OCI-LY1 (cell line): Measurements from ENCODE around the gene FFAR1.

Experiments
- H2AFZ ChIP-seq: fragments of 200-600 bp; sonication (generic), shearing (Covaris generic); 2 replicates; pipeline ENCODE4 v1.6.0; 2014; ENCODE audit warnings: antibody characterized with exemption, mild to moderate bottlenecking, low read length
- H3F3A ChIP-seq: fragments of 200-600 bp; sonication (generic), shearing (Covaris generic); 2 replicates; pipeline ENCODE4 v1.6.0; 2014; ENCODE audit warnings: mild to moderate bottlenecking, antibody characterized with exemption, low read length, moderate library complexity; ENCODE audit not compliant: insufficient read depth
- H3K27ac ChIP-seq: fragments of 200-600 bp; sonication (generic); 2 replicates; pipeline ENCODE4 v1.5.1; 2014; ENCODE audit warnings: low read length, mixed run types, mild to moderate bottlenecking, low read depth; ENCODE audit not compliant: poor library complexity, severe bottlenecking
- H3K27me3 ChIP-seq: fragments of 200-600 bp; sonication (generic); 2 replicates; pipeline ENCODE4 v1.6.0; 2014; ENCODE audit warnings: antibody characterized with exemption, mild to moderate bottlenecking, low read length, moderate library complexity; ENCODE audit not compliant: insufficient read depth
- H3K36me3 ChIP-seq: fragments of 200-600 bp; sonication (generic); 2 replicates; pipeline ENCODE4 v1.6.1; 2014; ENCODE audit warnings: mild to moderate bottlenecking, antibody characterized with exemption, low read length, moderate library complexity, mixed read lengths; ENCODE audit not compliant: insufficient read depth
- H3K4me1 ChIP-seq: fragments of 200-600 bp; sonication (generic); 2 replicates; pipeline ENCODE4 v1.5.1; 2014; ENCODE audit warnings: mild to moderate bottlenecking, low read length, moderate library complexity; ENCODE audit not compliant: insufficient read depth, severe bottlenecking
- H3K4me2 ChIP-seq: fragments of 200-600 bp; sonication (generic), shearing (Covaris generic); 2 replicates; pipeline ENCODE4 v1.6.1; 2014; ENCODE audit warnings: low read length
- H3K4me3 ChIP-seq: fragments of 200-600 bp; sonication (generic); 2 replicates; pipeline ENCODE4 v1.5.1; 2014; ENCODE audit warnings: low read length, low read depth, mild to moderate bottlenecking, mixed read lengths; ENCODE audit not compliant: poor library complexity, severe bottlenecking
- H3K79me2 ChIP-seq: fragments of 200-600 bp; shearing (Covaris generic); 2 replicates; pipeline ENCODE4 v1.6.1; 2016; ENCODE audit warnings: mixed run types, low read length, mixed read lengths; ENCODE audit not compliant: insufficient read depth
- H3K9ac ChIP-seq: fragments of 200-600 bp; sonication (generic), shearing (Covaris generic); 2 replicates; pipeline ENCODE4 v1.6.1; 2014; ENCODE audit warnings: mild to moderate bottlenecking, low read length, mixed read lengths
- H3K9me2 ChIP-seq: fragments of 200-600 bp; sonication (generic), shearing (Covaris generic); 2 replicates; pipeline ENCODE4 v1.6.1; 2014; ENCODE audit warnings: low read depth, mild to moderate bottlenecking, low read length, mixed read lengths
- H3K9me3 ChIP-seq: fragments of 200-600 bp; shearing (Covaris generic); 2 replicates; pipeline ENCODE4 v1.6.1; 2014; ENCODE audit warnings: low read length, mixed read lengths
- H4K20me1 ChIP-seq: fragments of 200-600 bp; sonication (generic), shearing (Covaris generic); 2 replicates; pipeline ENCODE4 v1.6.0; 2016; ENCODE audit warnings: mild to moderate bottlenecking, low read length; ENCODE audit not compliant: insufficient read depth
- EZH2 ChIP-seq: fragments of 200-600 bp; sonication (generic), shearing (Covaris generic); IDR thresholded peaks from 2 replicates; pipeline ENCODE4 v1.8.0; 2017; ENCODE audit warnings: borderline replicate concordance, mixed run types, mild to moderate bottlenecking, antibody characterized with exemption, low read length, moderate library complexity, mixed read lengths
- TF ChIP-seq, protein P1 (sequence below): fragments of 200-600 bp; sonication (generic), shearing (Covaris generic); IDR thresholded peaks from 2 replicates; pipeline ENCODE4 v1.5.1; 2017; ENCODE audit warnings: mild to moderate bottlenecking, antibody characterized with exemption, low read length, moderate library complexity, mixed read lengths

Gene FFAR1

DNA sequence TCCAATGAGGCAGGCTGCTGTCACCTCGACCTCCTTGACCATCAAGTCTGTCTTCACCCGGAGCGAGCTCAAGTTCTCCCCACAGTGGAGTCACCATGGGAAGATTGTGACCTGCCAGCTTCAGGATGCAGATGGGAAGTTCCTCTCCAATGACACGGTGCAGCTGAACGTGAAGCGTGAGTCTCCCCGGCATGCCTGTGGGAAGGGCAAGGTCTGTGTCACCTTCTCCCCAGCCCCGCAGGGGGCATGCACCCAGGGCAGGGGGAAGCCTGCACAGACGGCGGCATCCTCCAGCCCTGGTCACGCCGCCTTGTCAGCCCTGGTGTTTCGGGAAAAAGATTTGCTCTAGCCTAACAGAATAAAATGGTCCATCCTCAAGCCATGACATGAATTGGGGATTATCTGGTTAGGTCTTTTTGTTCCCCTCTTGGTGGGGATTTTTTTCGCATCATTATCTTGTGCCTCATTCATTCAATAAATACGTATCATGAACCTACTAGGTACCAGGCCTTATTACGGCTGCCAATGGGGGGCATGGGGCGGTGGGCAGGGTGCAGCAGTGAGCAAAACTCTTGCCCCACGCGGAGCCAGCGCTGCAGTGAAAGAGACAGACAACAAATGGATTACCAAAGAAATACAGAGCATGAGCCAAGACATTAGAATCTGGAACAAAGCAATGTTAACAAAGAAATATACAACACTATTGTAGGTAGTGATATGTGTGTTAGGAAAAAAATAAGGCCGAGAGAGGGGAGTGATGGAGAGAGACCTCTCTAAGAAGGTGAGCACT lies 11.3 kb upstream of the FFAR1 start:
- no peak for TF ChIP-seq EZH2
- TF ChIP-seq, protein P1, sequence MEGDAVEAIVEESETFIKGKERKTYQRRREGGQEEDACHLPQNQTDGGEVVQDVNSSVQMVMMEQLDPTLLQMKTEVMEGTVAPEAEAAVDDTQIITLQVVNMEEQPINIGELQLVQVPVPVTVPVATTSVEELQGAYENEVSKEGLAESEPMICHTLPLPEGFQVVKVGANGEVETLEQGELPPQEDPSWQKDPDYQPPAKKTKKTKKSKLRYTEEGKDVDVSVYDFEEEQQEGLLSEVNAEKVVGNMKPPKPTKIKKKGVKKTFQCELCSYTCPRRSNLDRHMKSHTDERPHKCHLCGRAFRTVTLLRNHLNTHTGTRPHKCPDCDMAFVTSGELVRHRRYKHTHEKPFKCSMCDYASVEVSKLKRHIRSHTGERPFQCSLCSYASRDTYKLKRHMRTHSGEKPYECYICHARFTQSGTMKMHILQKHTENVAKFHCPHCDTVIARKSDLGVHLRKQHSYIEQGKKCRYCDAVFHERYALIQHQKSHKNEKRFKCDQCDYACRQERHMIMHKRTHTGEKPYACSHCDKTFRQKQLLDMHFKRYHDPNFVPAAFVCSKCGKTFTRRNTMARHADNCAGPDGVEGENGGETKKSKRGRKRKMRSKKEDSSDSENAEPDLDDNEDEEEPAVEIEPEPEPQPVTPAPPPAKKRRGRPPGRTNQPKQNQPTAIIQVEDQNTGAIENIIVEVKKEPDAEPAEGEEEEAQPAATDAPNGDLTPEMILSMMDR, result no peak
- H3K4me1 ChIP-seq, result peaks cover 60% of the 10 kb centered on the region
- no peaks in the 10 kb centered on the region for H3K9me3 ChIP-seq
- no peaks in the 10 kb centered on the region for H3K27me3 ChIP-seq
- 0 out of 2 replicates have a peak, but pooled peaks cover under 1% of the 10 kb centered on the region for H3K79me2 ChIP-seq
- no peak overlapping the region for H2AFZ ChIP-seq
- no peaks in the 10 kb centered on the region for H3F3A ChIP-seq
- no peak overlapping the region for H3K4me2 ChIP-seq
- peak overlapping the region; percentile 20 for H3K27ac ChIP-seq
- H3K9ac ChIP-seq, result no peak overlapping the region; the same call in 1 of the 2 replicates
- peaks cover 93% of the 10 kb centered on the region for H3K36me3 ChIP-seq
- no peaks in the 10 kb centered on the region for H3K9me2 ChIP-seq
- H3K4me3 ChIP-seq, result no peak overlapping the region
- no peaks in the 10 kb centered on the region for H4K20me1 ChIP-seq

DNA sequence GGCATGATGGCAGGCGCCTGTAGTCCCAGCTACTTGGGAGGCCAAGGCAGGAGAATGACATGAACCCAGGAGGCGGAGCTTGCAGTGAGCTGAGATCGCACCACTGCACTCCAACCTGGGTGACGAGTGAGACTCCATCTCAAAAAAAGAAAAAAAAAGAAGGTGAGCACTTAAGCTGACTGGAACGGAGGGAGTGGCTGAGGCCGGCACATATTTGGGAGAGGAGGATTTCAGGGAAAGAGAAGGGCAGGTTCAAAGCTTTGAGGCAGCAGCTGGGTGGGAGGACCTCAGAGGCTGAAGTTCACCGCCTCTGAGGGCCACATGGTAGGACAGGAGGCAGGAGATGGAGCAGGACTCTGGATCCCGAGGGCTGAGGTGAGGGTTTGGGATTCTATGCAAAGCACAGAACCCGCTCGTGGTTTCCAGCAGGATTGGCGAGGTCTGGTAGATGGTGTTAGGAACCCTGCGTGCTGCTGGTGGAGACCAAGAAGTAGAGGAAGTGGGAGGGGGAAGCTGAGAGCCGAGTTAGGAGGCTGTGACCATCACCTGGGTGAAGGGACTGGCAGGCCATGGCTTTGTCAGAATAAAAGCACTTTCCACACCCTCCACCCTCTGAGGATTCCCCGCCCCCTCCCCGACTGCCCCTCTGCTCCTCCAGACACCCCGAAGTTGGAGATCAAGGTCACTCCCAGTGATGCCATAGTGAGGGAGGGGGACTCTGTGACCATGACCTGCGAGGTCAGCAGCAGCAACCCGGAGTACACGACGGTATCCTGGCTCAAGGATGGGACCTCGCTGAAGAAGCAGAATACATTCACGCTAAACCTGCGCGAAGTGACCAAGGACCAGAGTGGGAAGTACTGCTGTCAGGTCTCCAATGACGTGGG lies 10.4 kb upstream of the FFAR1 start:
- no peaks in the 10 kb centered on the region for H3K9me2 ChIP-seq
- no peak overlapping the region for H2AFZ ChIP-seq
- peak overlapping the region; percentile 28; the same call in 1 of the 2 replicates for H3K4me2 ChIP-seq
- H3K27me3 ChIP-seq, result no peaks in the 10 kb centered on the region
- H3K4me3 ChIP-seq, result no peak overlapping the region
- H3K9me3 ChIP-seq, result no peaks in the 10 kb centered on the region
- H3K27ac ChIP-seq, result peak overlapping the region; percentile 20
- no peaks in the 10 kb centered on the region for H4K20me1 ChIP-seq
- no peak overlapping the region for H3K9ac ChIP-seq
- no peaks in the 10 kb centered on the region for H3F3A ChIP-seq
- H3K79me2 ChIP-seq, result no peaks in the 10 kb centered on the region
- H3K36me3 ChIP-seq, result peaks cover 94% of the 10 kb centered on the region
- no peak for TF ChIP-seq EZH2
- TF ChIP-seq, protein P1, result no peak
- peaks cover 50% of the 10 kb centered on the region for H3K4me1 ChIP-seq

DNA sequence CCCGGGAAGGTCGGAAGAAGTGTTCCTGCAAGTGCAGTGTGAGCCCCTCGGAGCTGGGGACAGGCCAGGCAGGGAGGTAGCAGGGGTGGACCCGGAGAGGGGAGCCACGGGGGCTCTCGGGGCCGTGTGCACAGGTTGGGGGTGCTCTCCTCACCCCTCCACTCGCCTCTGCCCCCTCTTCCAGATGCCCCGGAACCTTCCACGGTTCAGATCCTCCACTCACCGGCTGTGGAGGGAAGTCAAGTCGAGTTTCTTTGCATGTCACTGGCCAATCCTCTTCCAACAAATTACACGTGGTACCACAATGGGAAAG lies 9.8 kb upstream of the FFAR1 start:
- Histone ChIP-seq H2AFZ (no peak overlapping the region), H3K9ac (no peak overlapping the region), H3K4me3 (no peak overlapping the region), H4K20me1 (no peaks in the 10 kb centered on the region), H3F3A (no peaks in the 10 kb centered on the region), H3K4me2 (no peak overlapping the region), H3K36me3 (peaks cover 91% of the 10 kb centered on the region), H3K9me3 (no peaks in the 10 kb centered on the region), H3K27me3 (no peaks in the 10 kb centered on the region), H3K79me2 (no peaks in the 10 kb centered on the region), H3K4me1 (peaks cover 44% of the 10 kb centered on the region), H3K27ac (no peak overlapping the region), H3K9me2 (no peaks in the 10 kb centered on the region)
- TF ChIP-seq, protein P1, result no peak
- TF ChIP-seq EZH2, result no peak
